SU-DHL-6 (cell line): ENCODE measurements around the gene REEP3.

Experiments
- CTCF ChIP-seq: fragments of 200-600 bp; sonication (generic); IDR thresholded peaks from one replicate; pipeline ENCODE4 v1.5.1; 2017; ENCODE audit warnings: antibody characterized with exemption, mild to moderate bottlenecking, low read length, moderate library complexity; ENCODE audit not compliant: insufficient read depth, poor library complexity, severe bottlenecking
- EZH2phosphoT487 ChIP-seq: fragments of 200-600 bp; sonication (generic), shearing (Covaris generic); conservative IDR thresholded peaks from 2 replicates; pipeline ENCODE4 v1.6.1; 2018; ENCODE audit warnings: mild to moderate bottlenecking, antibody characterized with exemption, low read length, moderate library complexity, mixed read lengths

- TF ChIP-seq CTCF (no peak), EZH2phosphoT487 (no peak)
Observed at GRCh38 chr10:63622097-63622496, 100.9 kb downstream of the REEP3 start.
